Small intestine (tissue), 7 donors: ENCODE results near the gene LMO3. TPM values are rescaled to one million over a fixed set of nuclear protein-coding genes. Genes with fewer than 3 reads are reported as not detected.

Experiments used
- DNase-seq, 2 donors: peaks; one replicate each; pipeline versions ENCODE4 v3.0.0 to v3.0.0-alpha.2; 2013
- FAIRE-seq: peaks from 2 replicates; lab custom pipeline; 2012; peaks lifted over from hg19 to GRCh38; lab: Jason Lieb, UNC
- H3K27ac ChIP-seq, 3 donors: one replicate each; pipeline ENCODE4 v1.5.1; 2013; ENCODE audit warnings: low read length in 2 of 3, mild to moderate bottlenecking in 2 of 3, control low read depth in 1 of 3, inconsistent platforms in 1 of 3, low read depth in 1 of 3, moderate library complexity in 1 of 3
- H3K27me3 ChIP-seq, 3 donors: one replicate each; pipeline ENCODE4 v1.6.1; 2013; ENCODE audit warnings: low read length in 3 of 3, inconsistent platforms in 1 of 3; ENCODE audit not compliant: control insufficient read depth in 3 of 3, insufficient read depth in 3 of 3
- H3K36me3 ChIP-seq, 3 donors: one replicate each; pipeline ENCODE4 v1.6.1; 2013; ENCODE audit warnings: low read length in 3 of 3, inconsistent platforms in 1 of 3, low read depth in 1 of 3, mild to moderate bottlenecking in 1 of 3, moderate library complexity in 1 of 3; ENCODE audit not compliant: control insufficient read depth in 3 of 3, insufficient read depth in 2 of 3
- H3K4me1 ChIP-seq, 3 donors: one replicate each; pipeline ENCODE4 v1.6.1; 2013; ENCODE audit warnings: low read length in 2 of 3, inconsistent platforms in 1 of 3, low read depth in 1 of 3, mild to moderate bottlenecking in 1 of 3, moderate library complexity in 1 of 3; ENCODE audit not compliant: control insufficient read depth in 3 of 3, insufficient read depth in 2 of 3
- H3K4me3 ChIP-seq, 3 donors: one replicate each; pipeline ENCODE4 v1.5.1; 2013; ENCODE audit warnings: low read length in 3 of 3, control low read depth in 1 of 3, inconsistent platforms in 1 of 3, low read depth in 1 of 3, mild to moderate bottlenecking in 1 of 3, moderate library complexity in 1 of 3
- H3K9me3 ChIP-seq, 2 donors: one replicate each; pipeline ENCODE4 v1.6.1; 2013; ENCODE audit warnings: low read depth in 1 of 2, low read length in 1 of 2; ENCODE audit not compliant: control insufficient read depth in 2 of 2, insufficient read depth in 1 of 2
- WGBS, 3 donors: extraction: QIAGEN DNeasy Blood & Tissue Kit; methylation state at CpG; one replicate each; pipeline ENCODE4 v1.1.7; 2013; 5-methylcytosine and 5-hydroxymethylcytosine counted together
- polyA plus RNA-seq, 4 donors: library from polyadenylated mRNA; stranded (reverse) in 3 of 4; unstranded in 1 of 4; fragments of 200-250 nt in 3 of 4; fragments of 120-200 nt in 1 of 4; gene quantifications; one replicate each; pipeline versions ENCODE4 v1.2.1 to v1.2.3, GENCODE V29; 2013
- donor health status: healthy with polysubstance abuse.
- donor health status: control.
- donor health status: control.
- donor health status: Bipolar disorder and iron deficiency.
- donor health status: healthy.

LMO3 gene
- polyA plus RNA-seq, 4 donors, result 0.24 to 1.9 (median 0.48) TPM

- H3K4me1 ChIP-seq, result peaks cover 0 to 5% (median 0%) of the 10 kb centered on the region in 3 donors
- H3K27ac ChIP-seq, result no peak overlapping the region
- 13 to 28% (median 15%) methylated on average over 2 of the region's 2 CpGs for WGBS, 3 donors
- DNase-seq (no peak), FAIRE-seq (no peak)
- H3K36me3 ChIP-seq, result no peaks in the 10 kb centered on the region
- H3K4me3 ChIP-seq, result no peak overlapping the region
- H3K9me3 ChIP-seq, result no peaks in the 10 kb centered on the region
- peaks cover 0 to 49% (median 12%) of the 10 kb centered on the region in 3 donors for H3K27me3 ChIP-seq
Measured at GRCh38 chr12:16611146-16611545, 5.2 kb upstream of the LMO3 start.

GRCh38 chr12:16610743-16611142 lies 4.8 kb upstream of the LMO3 start:
- peaks cover 0 to 53% (median 12%) of the 10 kb centered on the region in 3 donors for H3K27me3 ChIP-seq
- FAIRE-seq (no peak), DNase-seq (no peak)
- H3K27ac ChIP-seq, result no peak overlapping the region
- H3K36me3 ChIP-seq, result no peaks in the 10 kb centered on the region
- no peaks in the 10 kb centered on the region for H3K9me3 ChIP-seq
- 0 to 17% (median 4%) methylated on average over 1 of the region's 1 CpG for WGBS, 3 donors
- peaks cover 0 to 10% (median 0%) of the 10 kb centered on the region in 3 donors for H3K4me1 ChIP-seq
- H3K4me3 ChIP-seq, result no peak overlapping the region

- 23 to 47% (median 32%) methylated on average over 7 of the region's 7 CpGs for WGBS, 3 donors
- no peaks in the 10 kb centered on the region for H3K36me3 ChIP-seq
- peaks cover 0 to 59% (median 12%) of the 10 kb centered on the region in 3 donors for H3K27me3 ChIP-seq
- no peaks in the 10 kb centered on the region for H3K9me3 ChIP-seq
- peaks cover 0 to 12% (median 0%) of the 10 kb centered on the region in 3 donors for H3K4me1 ChIP-seq
- H3K4me3 ChIP-seq, result no peak overlapping the region
- DNase-seq (no peak), FAIRE-seq (no peak)
- no peak overlapping the region for H3K27ac ChIP-seq
Measured at GRCh38 chr12:16610001-16610585, 4.1 kb upstream of the LMO3 start.

GRCh38 chr12:16608946-16609539 lies 3.1 kb upstream of the LMO3 start:
- WGBS, 3 donors, result 9 to 11% (median 10%) methylated on average over 9 of the region's 9 CpGs
- Histone ChIP-seq H3K36me3 (no peaks in the 10 kb centered on the region), H3K27ac (no peak overlapping the region), H3K4me3 (no peak overlapping the region), H3K27me3 (peaks cover 0 to 69% (median 12%) of the 10 kb centered on the region in 3 donors), H3K4me1 (peaks cover 0 to 12% (median 0%) of the 10 kb centered on the region in 3 donors), H3K9me3 (no peaks in the 10 kb centered on the region)
- FAIRE-seq (no peak), DNase-seq (peak; percentile 5 to 9)

DNA sequence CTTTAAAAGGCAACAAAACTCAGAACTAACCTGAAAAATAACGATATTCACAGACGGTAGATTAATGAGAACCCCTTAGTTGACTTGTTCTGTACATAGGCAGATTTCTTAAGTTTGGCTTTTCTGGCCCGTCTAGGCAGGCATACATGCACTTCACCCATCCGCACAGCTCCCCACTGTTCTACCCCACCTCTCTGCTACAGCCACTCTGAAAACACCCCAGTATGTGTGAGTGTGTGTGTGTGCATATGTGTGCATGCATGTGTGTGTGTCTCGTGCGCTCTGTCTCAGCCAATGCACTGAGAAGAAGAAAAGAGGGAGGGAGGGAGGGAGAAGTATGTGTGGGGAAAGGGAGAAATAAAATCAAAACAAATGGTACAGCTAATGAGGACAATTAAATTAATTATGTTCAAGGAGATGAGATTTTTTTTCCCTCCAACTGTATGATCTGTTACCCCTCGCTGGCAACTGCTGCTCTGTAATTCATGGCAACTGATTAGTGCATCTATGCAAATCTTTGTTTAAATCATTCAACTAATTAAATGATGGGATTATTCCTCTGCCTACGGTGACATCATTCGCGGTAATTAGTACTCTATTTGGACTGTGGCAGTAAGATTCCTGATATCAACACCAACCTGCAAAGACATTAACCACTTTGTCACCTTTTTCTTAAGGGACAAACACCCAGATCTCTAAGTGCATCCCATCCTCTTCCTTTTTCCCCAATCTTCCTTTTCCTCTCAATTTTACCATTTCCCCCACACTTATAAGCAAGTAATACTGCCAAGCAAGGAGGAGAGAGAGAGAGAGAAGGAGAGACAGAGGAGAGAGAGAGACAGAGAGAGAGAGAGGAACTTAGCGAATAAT lies 2.2 kb upstream of the LMO3 start:
- no peaks in the 10 kb centered on the region for H3K36me3 ChIP-seq

DNA sequence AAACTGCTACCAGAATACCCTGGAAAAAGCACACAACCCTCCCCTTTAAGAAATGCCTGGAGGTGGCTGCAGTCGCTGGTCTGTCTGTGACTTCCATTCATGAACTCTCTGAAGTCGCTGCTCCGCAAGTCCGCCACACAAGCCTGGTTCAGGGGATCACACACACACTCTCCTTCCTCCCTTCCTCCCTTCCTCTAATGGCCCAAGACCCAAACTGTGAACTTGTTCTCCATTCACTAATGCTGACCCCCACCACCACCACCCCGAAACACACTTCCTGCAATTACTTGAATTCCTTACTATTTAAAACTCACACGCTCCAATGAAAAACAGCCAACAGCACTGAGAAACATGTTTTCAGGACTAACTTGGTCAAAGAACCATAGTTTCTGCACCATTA lies 1.0 kb upstream of the LMO3 start:
- peaks cover 0 to 12% (median 0%) of the 10 kb centered on the region in 3 donors for H3K4me1 ChIP-seq
- peak overlapping the region in 1 of 3 donors; percentile 43 for H3K4me3 ChIP-seq
- FAIRE-seq (no peak), DNase-seq (no peak)
- no peak overlapping the region for H3K27ac ChIP-seq
- H3K9me3 ChIP-seq, result no peaks in the 10 kb centered on the region
- H3K27me3 ChIP-seq, result peaks cover 0 to 78% (median 12%) of the 10 kb centered on the region in 3 donors
- 50 to 70% (median 55%) methylated on average over 6 of the region's 6 CpGs for WGBS, 3 donors
- no peaks in the 10 kb centered on the region for H3K36me3 ChIP-seq

More for the DNA sequence above, 2.2 kb upstream of the LMO3 start:
- H3K9me3 ChIP-seq, result no peaks in the 10 kb centered on the region
- no peak overlapping the region for H3K4me3 ChIP-seq
- 43 to 48% (median 48%) methylated on average over 11 of the region's 11 CpGs for WGBS, 3 donors
- FAIRE-seq, result no peak
- H3K27me3 ChIP-seq, result peaks cover 0 to 78% (median 12%) of the 10 kb centered on the region in 3 donors
- H3K4me1 ChIP-seq, result peaks cover 0 to 12% (median 0%) of the 10 kb centered on the region in 3 donors
- H3K27ac ChIP-seq, result no peak overlapping the region
- no peak for DNase-seq

GRCh38 chr12:16606201-16606849 lies 363 bp upstream of the LMO3 start:
- Histone ChIP-seq H3K27ac (no peak overlapping the region), H3K9me3 (no peaks in the 10 kb centered on the region)

More at GRCh38 chr12:16606201-16606849, 363 bp upstream of the LMO3 start:
- peaks cover 0 to 12% (median 0%) of the 10 kb centered on the region in 3 donors for H3K4me1 ChIP-seq
- 1% methylated on average over 26 of the region's 26 CpGs for WGBS, 3 donors
- peaks cover 0 to 79% (median 12%) of the 10 kb centered on the region in 3 donors for H3K27me3 ChIP-seq
- no peak for FAIRE-seq
- H3K4me3 ChIP-seq, result peak overlapping the region in 1 of 3 donors; percentile 43
- no peaks in the 10 kb centered on the region for H3K36me3 ChIP-seq
- DNase-seq, result peak; percentile 6 to 42
